SW480 (cell line): ENCODE results near the gene SIM2.
"Not testable (repeated sequence)": the region's sequence is repeated elsewhere in the genome, so short reads cannot be mapped to it uniquely, and the experiment has no call there.

Experiments
- DNase-seq: peaks from one replicate; pipeline ENCODE4 v3.0.0-alpha.2; 2016; ENCODE audit warnings: low spot score

The SIM2 gene

GRCh38 chr21:36698981-36699545, at the start of gene SIM2:
Gene SIM2, plus strand, starts transcription at chr21:36699115. Its CDS starts 632 bp downstream, at chr21:36699747.
- DNase-seq, result peak; percentile 76

DNA sequence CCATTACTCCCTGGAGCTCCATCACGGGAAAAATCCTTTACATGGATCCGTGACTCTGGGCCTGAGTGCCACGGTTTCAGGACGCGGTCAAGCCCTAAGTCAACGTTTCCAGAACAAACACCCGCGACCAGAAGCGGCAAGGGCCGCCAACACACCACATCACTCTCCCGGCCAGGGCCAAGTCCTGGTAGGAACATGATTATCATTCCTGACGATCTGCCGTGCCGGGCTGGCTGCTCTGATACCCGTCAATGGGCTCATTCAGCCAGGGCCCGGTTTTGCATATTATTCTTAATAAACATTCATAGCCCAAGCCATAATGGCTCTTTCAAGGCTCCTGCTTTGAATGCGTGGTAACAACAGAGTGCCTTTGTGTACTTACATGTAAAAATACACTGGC, 44.6 kb upstream of the SIM2 start:
- DNase-seq, result no peak

DNA sequence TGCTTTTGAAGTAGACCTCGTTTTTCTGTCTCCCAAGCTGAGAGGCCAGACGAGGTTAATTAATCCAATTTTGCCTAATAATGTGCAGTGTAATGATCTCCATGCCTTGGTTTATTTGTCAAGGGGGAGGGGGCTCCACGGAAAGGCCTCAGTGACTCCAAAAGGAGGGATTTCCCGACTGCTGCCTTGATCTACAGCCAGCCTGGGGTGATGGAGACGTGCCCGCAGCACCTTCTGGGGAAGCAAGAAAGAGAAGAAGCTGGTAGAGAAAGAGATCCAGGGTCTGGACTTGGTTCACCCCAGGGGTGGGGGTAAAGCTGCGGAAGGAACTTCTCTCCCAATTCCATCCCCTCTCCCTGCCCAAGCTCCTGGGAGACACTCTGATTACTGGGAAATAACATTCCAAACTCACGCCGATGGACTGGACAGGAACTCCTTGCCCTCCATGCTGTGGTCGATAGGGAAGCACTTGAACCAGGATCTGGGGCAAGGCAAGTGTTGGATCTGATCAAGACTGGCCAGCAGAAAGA, 44.1 kb upstream of the SIM2 start:
- no peak for DNase-seq

- DNase-seq, result no peak
Measured at GRCh38 chr21:36656138-36656537, 42.8 kb upstream of the SIM2 start.

DNA sequence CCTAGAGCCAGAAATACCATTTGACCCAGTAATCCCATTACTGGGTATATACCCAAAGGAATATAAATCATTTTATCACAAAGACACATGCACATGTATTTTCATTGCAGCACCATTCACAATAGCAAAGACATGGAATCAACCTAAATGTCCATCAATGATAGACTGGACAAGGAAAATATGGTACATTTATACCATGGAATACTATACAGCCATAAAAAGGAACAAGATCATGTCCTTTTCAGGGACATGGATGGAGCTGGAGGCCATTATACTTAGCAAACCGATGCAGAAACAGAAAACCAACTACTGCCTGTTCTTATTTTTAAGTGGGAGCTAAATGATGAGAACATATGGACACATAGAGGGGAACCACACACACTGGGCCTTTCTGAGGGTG, 41.6 kb upstream of the SIM2 start:
- DNase-seq, result not testable (repeated sequence)

DNA sequence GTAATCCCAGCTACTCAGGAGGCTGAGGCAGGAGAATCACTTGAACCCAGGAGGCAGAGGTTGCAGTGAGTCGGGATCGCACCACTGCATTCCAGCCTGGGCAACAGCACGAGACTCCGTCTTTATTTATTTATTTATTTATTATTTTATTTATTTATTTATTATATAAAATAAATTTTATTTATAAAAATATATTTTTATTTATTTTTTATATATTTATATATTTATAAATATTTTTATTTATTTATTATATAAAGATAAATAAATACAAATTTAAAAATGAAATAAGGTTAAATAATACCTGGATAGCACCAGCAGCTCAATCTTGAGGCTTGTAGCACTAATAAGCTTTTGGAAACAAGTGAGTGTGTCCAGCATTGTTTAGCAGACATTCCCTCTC, 40.9 kb upstream of the SIM2 start:
- DNase-seq, result no peak

- DNase-seq, result no peak
Measured at GRCh38 chr21:36658926-36659325, 40.0 kb upstream of the SIM2 start.

GRCh38 chr21:36661511-36662309, 37.2 kb upstream of the SIM2 start:
- DNase-seq, result peak; percentile 53

DNA sequence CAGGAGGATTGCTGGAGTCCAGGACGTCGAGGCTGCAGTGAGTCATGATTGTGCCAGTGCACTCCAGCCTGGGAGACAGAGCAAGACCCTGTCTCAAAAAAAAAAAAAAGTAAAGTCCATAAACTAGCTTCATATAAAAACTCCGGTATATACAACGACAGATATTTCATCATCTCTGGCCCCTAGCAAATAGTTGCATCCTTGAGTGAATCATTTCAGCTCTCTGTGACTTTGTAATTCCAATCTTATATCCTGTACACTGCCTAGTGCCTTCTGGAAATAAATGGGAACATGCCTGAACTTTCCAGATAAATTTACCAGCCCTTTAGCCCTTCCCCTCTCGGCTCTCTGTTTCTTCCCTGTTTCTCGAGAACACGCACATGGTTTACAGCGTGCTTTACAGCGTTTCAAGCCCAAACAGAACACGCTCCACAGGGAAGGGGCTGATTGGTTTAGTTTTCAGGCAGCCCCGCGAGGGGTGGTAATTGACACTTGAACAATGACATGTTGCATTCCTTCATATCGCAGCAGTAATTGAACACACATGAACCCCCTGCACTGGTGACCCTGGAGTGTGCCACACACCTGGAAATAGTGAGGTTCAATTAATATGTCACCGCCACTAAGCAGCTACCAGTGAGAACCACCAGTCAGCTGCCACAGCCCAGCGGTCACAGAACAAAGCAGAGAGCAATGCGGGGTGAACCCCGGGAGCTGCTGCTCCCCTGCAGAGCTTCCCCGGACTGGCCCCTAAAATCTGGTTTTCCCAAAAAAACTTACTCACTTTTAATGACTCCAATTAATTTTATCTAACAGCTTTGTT, 35.7 kb upstream of the SIM2 start:
- DNase-seq, result no peak

GRCh38 chr21:36664662-36664990, 34.3 kb upstream of the SIM2 start:
- no peak for DNase-seq

- no peak for DNase-seq
Measured at GRCh38 chr21:36665806-36666205, 33.1 kb upstream of the SIM2 start.

DNA sequence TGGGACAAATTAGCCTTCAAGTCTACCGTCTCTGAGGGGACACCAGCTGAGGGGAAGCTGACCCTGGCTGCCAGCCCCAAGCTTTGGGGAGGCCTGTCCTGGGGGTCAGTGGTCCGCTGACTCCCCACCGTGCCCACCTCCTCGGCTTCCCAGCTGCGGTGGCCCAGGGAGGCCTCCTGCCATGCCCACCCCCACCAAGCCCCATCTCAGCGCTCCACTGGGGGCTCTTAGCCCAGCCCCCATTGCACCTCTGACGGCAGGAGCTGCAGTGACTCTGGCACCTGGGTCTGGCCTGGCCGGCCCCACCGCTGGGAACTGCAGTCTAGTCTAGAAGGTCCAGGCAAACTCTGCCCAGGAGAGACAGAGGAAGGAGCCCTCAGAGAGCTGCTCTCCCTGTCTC, 30.2 kb upstream of the SIM2 start:
- DNase-seq, result no peak

GRCh38 chr21:36671836-36672235, 27.1 kb upstream of the SIM2 start:
- no peak for DNase-seq

GRCh38 chr21:36672296-36672695, 26.6 kb upstream of the SIM2 start:
- not testable (repeated sequence) for DNase-seq

- DNase-seq, result no peak
Measured at GRCh38 chr21:36672737-36673136, 26.2 kb upstream of the SIM2 start.

GRCh38 chr21:36676039-36676950, 22.6 kb upstream of the SIM2 start:
- DNase-seq, result no peak

GRCh38 chr21:36677443-36677842, 21.5 kb upstream of the SIM2 start:
- DNase-seq, result no peak

DNA sequence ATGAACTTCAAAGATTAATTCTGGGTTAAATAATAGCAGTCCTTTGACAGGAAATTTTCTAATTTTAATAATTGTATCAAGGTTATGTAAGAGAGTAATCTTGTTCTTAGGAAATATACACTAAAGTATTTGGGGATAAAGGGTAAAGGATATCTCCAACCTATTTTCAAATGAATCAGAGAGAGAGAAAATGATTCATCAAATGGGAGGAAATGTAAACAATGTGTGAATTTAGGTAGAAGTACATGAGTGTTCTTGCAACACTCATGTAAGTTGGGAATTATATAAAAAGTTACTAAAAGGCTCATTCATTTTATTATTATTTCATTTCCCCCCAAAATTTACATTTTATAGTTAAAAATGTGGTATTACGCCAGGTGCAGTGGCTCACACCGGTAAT, 20.4 kb upstream of the SIM2 start:
- no peak for DNase-seq

DNA sequence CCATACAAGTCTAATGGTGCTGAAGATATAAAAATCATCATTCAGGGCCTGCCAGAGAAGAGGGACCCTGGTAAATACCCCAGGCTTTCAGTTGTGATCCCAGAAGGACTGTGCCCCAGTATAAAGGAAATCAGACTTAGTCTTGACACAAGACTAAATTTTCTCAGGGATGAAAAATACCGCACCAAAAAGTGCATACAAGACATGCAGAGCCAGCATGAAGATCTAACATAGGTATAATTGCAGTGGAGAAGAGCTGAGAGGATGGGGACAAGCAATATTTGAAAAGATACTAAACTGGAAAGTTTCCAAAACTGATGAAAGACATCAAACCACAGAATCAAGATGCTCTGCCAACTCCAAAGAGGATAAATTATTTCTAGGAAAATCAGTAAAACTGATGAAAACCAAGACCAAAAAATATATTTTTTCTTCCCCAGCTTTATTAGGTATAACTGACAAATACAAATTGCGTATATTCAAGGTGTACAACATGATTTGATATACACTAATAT, 17.7 kb upstream of the SIM2 start:
- no peak for DNase-seq

GRCh38 chr21:36684957-36685714, 13.8 kb upstream of the SIM2 start:
- no peak for DNase-seq

DNA sequence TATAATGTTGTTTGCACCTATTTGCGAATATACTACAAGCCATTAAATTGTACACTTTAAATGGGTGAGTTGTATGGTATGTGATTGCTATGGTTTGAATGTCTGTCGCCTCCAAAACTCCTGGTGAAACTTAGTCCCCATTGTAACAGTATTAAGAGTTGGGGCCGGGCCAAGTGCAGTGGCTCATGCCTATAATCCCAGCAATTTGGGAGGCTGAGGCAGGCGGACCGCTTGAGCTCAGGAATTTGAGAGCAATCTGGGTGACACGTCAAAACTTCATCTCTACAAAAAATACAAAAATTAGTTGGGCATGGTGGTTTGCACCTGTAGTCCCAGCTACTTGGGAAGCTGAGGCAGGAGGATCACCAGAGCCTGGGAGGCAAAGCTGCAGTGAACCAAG, 12.0 kb upstream of the SIM2 start:
- DNase-seq, result no peak
